Transverse colon (tissue), 4 donors: ENCODE data around the gene CDH13. TPM values are rescaled to one million over a fixed set of nuclear protein-coding genes. Genes with fewer than 3 reads are reported as not detected.

Experiments used
- DNase-seq: peaks from one replicate; pipeline ENCODE4 v3.0.0-alpha.2; 2019
- H3K27ac ChIP-seq, 4 donors: fragments of 200-600 bp; sonication (generic); 2 replicates each; pipeline ENCODE4 v1.5.1; 2016 to 2018; ENCODE audit warnings: inconsistent platforms in 4 of 4
- H3K27me3 ChIP-seq: fragments of 200-600 bp; sonication (generic); 2 replicates; pipeline ENCODE4 v1.5.1; 2017; ENCODE audit warnings: inconsistent platforms
- H3K36me3 ChIP-seq, 4 donors: fragments of 200-600 bp; sonication (generic); 2 replicates each; pipeline ENCODE4 v1.5.1; 2017 to 2019; ENCODE audit warnings: inconsistent platforms in 4 of 4
- H3K4me1 ChIP-seq, 4 donors: fragments of 200-600 bp; sonication (generic); 2 replicates each; pipeline ENCODE4 v1.5.1; 2017 to 2020; ENCODE audit warnings: inconsistent platforms in 4 of 4
- H3K4me3 ChIP-seq, 4 donors: fragments of 200-600 bp; sonication (generic); 1 replicate in 1 of 4; 2 replicates in 3 of 4; pipeline versions ENCODE4 v1.5.1 to v1.6.1; 2017 to 2019; ENCODE audit warnings: inconsistent platforms in 4 of 4
- H3K9me3 ChIP-seq, 2 donors: fragments of 200-600 bp; sonication (generic); 2 replicates each; pipeline ENCODE4 v1.5.1; 2017 to 2019; ENCODE audit warnings: inconsistent platforms in 2 of 2
- CTCF ChIP-seq, 5 experiments: fragments of 200-600 bp in 3 of 5; fragments of 450-650 bp in 2 of 5; sonication (generic) in 3 of 5; IDR thresholded peaks; 1 replicate in 2 of 5; 2 replicates in 3 of 5; pipeline ENCODE4 v1.5.1; 2016 to 2017; ENCODE audit warnings: antibody characterized with exemption in 5 of 5, inconsistent platforms in 3 of 5, mild to moderate bottlenecking in 2 of 5, moderate library complexity in 1 of 5
- EP300 ChIP-seq: sonication (generic); formaldehyde crosslinking; IDR thresholded peaks from one replicate; pipeline ENCODE4 v1.6.1; 2017; ENCODE audit warnings: antibody characterized with exemption, low read depth
- POLR2A ChIP-seq: fragments of 450-650 bp; IDR thresholded peaks from one replicate; pipeline ENCODE4 v1.6.1; 2016; ENCODE audit warnings: antibody characterized with exemption, mild to moderate bottlenecking, moderate library complexity
- POLR2AphosphoS5 ChIP-seq, 3 donors: sonication (generic); formaldehyde crosslinking; IDR thresholded peaks; one replicate each; pipeline ENCODE4 v1.6.1; 2016; ENCODE audit warnings: antibody characterized with exemption in 3 of 3
- WGBS, 2 donors: methylation state at CpG; one replicate each; pipeline ENCODE4 v1.1.5; 2018; ENCODE audit warnings: low coverage in 1 of 2; 5-methylcytosine and 5-hydroxymethylcytosine counted together
- in situ Hi-C, 4 donors: fragments of 200-750 bp; cut with MboI; loops; one replicate each; pipeline versions ENCODE4 v1.15.0 to v1.15.1; 2017; ENCODE audit warnings: low sequenced_read_pairs in 3 of 4, low pct_ligation_motif_present in 1 of 4, low pct_unique_long_range_greater_than_20kb in 1 of 4
- intact Hi-C: fragments of 100-400 bp; cut with DNase I; formaldehyde crosslinking; loops from one replicate; pipeline ENCODE4 v1.15.1; 2023; ENCODE audit warnings: low total_unique reads
- total RNA-seq, 4 donors: library from RNA; depleted of rRNA; stranded (reverse); fragments of >200 nt; gene quantifications; one replicate each; pipeline ENCODE4 v1.1.0, GENCODE V29; 2016

Gene CDH13
- total RNA-seq, 4 donors from 2014 or later, result 3.8 to 28.1 (median 5.8) TPM

GRCh38 chr16:82682767-82683166, 56.0 kb downstream of the CDH13 start:
- in situ Hi-C loops, result no loop called here
- no peaks in the 10 kb centered on the region for H3K4me1 ChIP-seq
- TF ChIP-seq POLR2AphosphoS5 (IDR thresholded peaks at IDR 0.05), result no peak
- TF ChIP-seq POLR2A, result no peak
- no peak for TF ChIP-seq EP300
- no peak for TF ChIP-seq CTCF (IDR thresholded peaks at IDR 0.05)
- no peaks in the 10 kb centered on the region for H3K36me3 ChIP-seq
- H3K4me3 ChIP-seq, result no peak overlapping the region
- WGBS, 2 donors, result 60 to 70% methylated on average over 1 to 4 of the region's 4 CpGs
- DNase-seq, result no peak
- no peaks in the 10 kb centered on the region for H3K27me3 ChIP-seq
- no peaks in the 10 kb centered on the region for H3K9me3 ChIP-seq
- intact Hi-C loops, result no loop called here
- no peak overlapping the region for H3K27ac ChIP-seq

GRCh38 chr16:82684256-82684655, 57.5 kb downstream of the CDH13 start:
- no peak for TF ChIP-seq EP300
- no peak for TF ChIP-seq POLR2AphosphoS5 (IDR thresholded peaks at IDR 0.05)
- no peak for TF ChIP-seq POLR2A
- TF ChIP-seq CTCF (IDR thresholded peaks at IDR 0.05), result no peak
- in situ Hi-C loops, result no loop called here
- H3K9me3 ChIP-seq, result no peaks in the 10 kb centered on the region
- no peak for DNase-seq
- no peaks in the 10 kb centered on the region for H3K27me3 ChIP-seq
- H3K4me3 ChIP-seq, result no peak overlapping the region
- no peak overlapping the region for H3K27ac ChIP-seq
- WGBS, 2 donors, result 80 to 84% methylated on average over 1 to 2 of the region's 2 CpGs
- H3K36me3 ChIP-seq, result no peaks in the 10 kb centered on the region
- intact Hi-C loops, result no loop called here
- no peaks in the 10 kb centered on the region for H3K4me1 ChIP-seq

- WGBS, 2 donors, result 81 to 84% methylated on average over 4 of the region's 4 CpGs
- intact Hi-C loops, result no loop called here
- DNase-seq, result no peak
Measured at GRCh38 chr16:82685526-82685925, 58.8 kb downstream of the CDH13 start.

GRCh38 chr16:82694239-82694874, 67.6 kb downstream of the CDH13 start:
- Histone ChIP-seq H3K9me3 (no peaks in the 10 kb centered on the region), H3K36me3 (no peaks in the 10 kb centered on the region), H3K4me1 (peaks cover 0 to 8% (median 0%) of the 10 kb centered on the region in 4 donors), H3K27ac (no peak overlapping the region), H3K4me3 (no peak overlapping the region), H3K27me3 (no peaks in the 10 kb centered on the region)
- intact Hi-C loops, result no loop called here
- no peak for TF ChIP-seq EP300
- no peak for TF ChIP-seq POLR2AphosphoS5 (IDR thresholded peaks at IDR 0.05)
- TF ChIP-seq POLR2A, result no peak
- no peak for TF ChIP-seq CTCF (IDR thresholded peaks at IDR 0.05)
- no peak for DNase-seq
- in situ Hi-C loops, result no loop called here

More at GRCh38 chr16:82685526-82685925, 58.8 kb downstream of the CDH13 start:
- Histone ChIP-seq H3K36me3 (no peaks in the 10 kb centered on the region), H3K27ac (no peak overlapping the region), H3K4me3 (no peak overlapping the region), H3K4me1 (no peaks in the 10 kb centered on the region), H3K9me3 (no peaks in the 10 kb centered on the region), H3K27me3 (no peaks in the 10 kb centered on the region)
- TF ChIP-seq CTCF (IDR thresholded peaks at IDR 0.05) (no peak), POLR2A (no peak), POLR2AphosphoS5 (IDR thresholded peaks at IDR 0.05) (no peak), EP300 (no peak)
- in situ Hi-C loops, result no loop called here
